ENCODE measurements around the gene SCN4B. TPM values are rescaled to one million over a fixed set of nuclear protein-coding genes. Genes with fewer than 3 reads are reported as not detected.

The SCN4B gene
- total RNA-seq, 1 experiment from 2014 or later = 0.33 TPM

GRCh38 chr11:118109231-118109630 is 43.4 kb downstream of the SCN4B start:
- no peak for DNase-seq (ENCODE audit: low read depth, low spot score)
- H3K27ac ChIP-seq (ENCODE audit: low read length) = no peak overlapping the region
- BruUV-seq (replicated peaks) = no TSS peak
- no peaks in the 10 kb centered on the region for H3K36me3 ChIP-seq (ENCODE audit: control insufficient read depth, insufficient read depth, low read length)
- intact Hi-C loops (cut with micrococcal nuclease; ENCODE audit: unreplicated experiment) (no loop called here), in situ Hi-C loops (cut with HindIII; ENCODE audit: low pct_unique_long_range_greater_than_20kb, low sequenced_read_pairs) (no loop called here)
- no peak for ATAC-seq
- H3K4me1 ChIP-seq (ENCODE audit: control insufficient read depth, insufficient read depth, low read length) = no peaks in the 10 kb centered on the region
- H3K9me3 ChIP-seq (ENCODE audit: control insufficient read depth, insufficient read depth, low read depth, low read length) = no peaks in the 10 kb centered on the region
- no peak for TF ChIP-seq POLR2AphosphoS5 (IDR thresholded peaks at IDR 0.05; ENCODE audit: low read depth, low read length)
- no peak for TF ChIP-seq SIN3A (IDR thresholded peaks at IDR 0.05; ENCODE audit: borderline replicate concordance, insufficient read depth, low read depth, low read length)
- no peak for TF ChIP-seq CTCF (IDR thresholded peaks at IDR 0.05)
- TF ChIP-seq TCF7L2 (IDR thresholded peaks at IDR 0.05; ENCODE audit: low read depth, low read length) = no peak
- TF ChIP-seq REST (IDR thresholded peaks at IDR 0.05; ENCODE audit: insufficient read depth in 1 of 2, low read depth in 2 of 2, low read length in 1 of 2) = no peak
- ChIA-PET POLR2A (no interaction called here), CTCF (no interaction called here)
- no peaks in the 10 kb centered on the region; the same call in 1 of the 2 replicates for H3K27me3 ChIP-seq (ENCODE audit: control insufficient read depth, insufficient read depth, low read length)
- no peak overlapping the region for H3K4me3 ChIP-seq (ENCODE audit: low read depth in 2 of 2, low read length in 2 of 2)

- in situ Hi-C loops (cut with HindIII; ENCODE audit: low pct_unique_long_range_greater_than_20kb, low sequenced_read_pairs) = no loop called here
- no TSS peak for BruUV-seq (replicated peaks)
- no peak overlapping the region for H3K27ac ChIP-seq (ENCODE audit: low read length)
- POLR2A ChIA-PET = no interaction called here
- no peak overlapping the region for H3K4me3 ChIP-seq (ENCODE audit: low read depth in 2 of 2, low read length in 2 of 2)
- ATAC-seq (no peak), DNase-seq (ENCODE audit: low read depth, low spot score) (no peak)
- H3K27me3 ChIP-seq (ENCODE audit: control insufficient read depth, insufficient read depth, low read length) = no peaks in the 10 kb centered on the region; the same call in 1 of the 2 replicates
- H3K9me3 ChIP-seq (ENCODE audit: control insufficient read depth, insufficient read depth, low read depth, low read length) = no peaks in the 10 kb centered on the region
- CTCF ChIA-PET = interaction anchor here (0.7 kb wide), 1 partner anchor 16 kb away, joined by 3 read pairs; no protein-coding TSS in a partner anchor
- TF ChIP-seq TCF7L2 (IDR thresholded peaks at IDR 0.05; ENCODE audit: low read depth, low read length) (no peak), SIN3A (IDR thresholded peaks at IDR 0.05; ENCODE audit: borderline replicate concordance, insufficient read depth, low read depth, low read length) (no peak), CTCF (IDR thresholded peaks at IDR 0.05) (no peak), REST (IDR thresholded peaks at IDR 0.05; ENCODE audit: insufficient read depth in 1 of 2, low read depth in 2 of 2, low read length in 1 of 2) (no peak), POLR2AphosphoS5 (IDR thresholded peaks at IDR 0.05; ENCODE audit: low read depth, low read length) (no peak)
- H3K4me1 ChIP-seq (ENCODE audit: control insufficient read depth, insufficient read depth, low read length) = no peaks in the 10 kb centered on the region
- intact Hi-C loops (cut with micrococcal nuclease; ENCODE audit: unreplicated experiment) = no loop called here
- no peaks in the 10 kb centered on the region for H3K36me3 ChIP-seq (ENCODE audit: control insufficient read depth, insufficient read depth, low read length)
These were observed 44.1 kb downstream of the SCN4B start for GRCh38 chr11:118108513-118108912.
